ENCODE data around the gene NFIX.

The NFIX gene

GRCh38 chr19:13025819-13026456 is 30.7 kb downstream of the NFIX start:
- H3K27me3 ChIP-seq (replicated peaks; ENCODE audit: control insufficient read depth, insufficient read depth, low read length), result peaks cover 2% of the 10 kb centered on the region; the same call in 1 of the 2 replicates
- no peaks in the 10 kb centered on the region for H3K36me3 ChIP-seq (ENCODE audit: control insufficient read depth, insufficient read depth, low read length)
- no peak for TF ChIP-seq CTCF (IDR thresholded peaks at IDR 0.05; ENCODE audit: insufficient read depth, low read length, poor library complexity, severe bottlenecking)
- no peak overlapping the region for H3K4me3 ChIP-seq (replicated peaks; ENCODE audit: low read depth, low read length)
- no peak for DNase-seq (ENCODE audit: extremely low read depth, insufficient read length)

DNA sequence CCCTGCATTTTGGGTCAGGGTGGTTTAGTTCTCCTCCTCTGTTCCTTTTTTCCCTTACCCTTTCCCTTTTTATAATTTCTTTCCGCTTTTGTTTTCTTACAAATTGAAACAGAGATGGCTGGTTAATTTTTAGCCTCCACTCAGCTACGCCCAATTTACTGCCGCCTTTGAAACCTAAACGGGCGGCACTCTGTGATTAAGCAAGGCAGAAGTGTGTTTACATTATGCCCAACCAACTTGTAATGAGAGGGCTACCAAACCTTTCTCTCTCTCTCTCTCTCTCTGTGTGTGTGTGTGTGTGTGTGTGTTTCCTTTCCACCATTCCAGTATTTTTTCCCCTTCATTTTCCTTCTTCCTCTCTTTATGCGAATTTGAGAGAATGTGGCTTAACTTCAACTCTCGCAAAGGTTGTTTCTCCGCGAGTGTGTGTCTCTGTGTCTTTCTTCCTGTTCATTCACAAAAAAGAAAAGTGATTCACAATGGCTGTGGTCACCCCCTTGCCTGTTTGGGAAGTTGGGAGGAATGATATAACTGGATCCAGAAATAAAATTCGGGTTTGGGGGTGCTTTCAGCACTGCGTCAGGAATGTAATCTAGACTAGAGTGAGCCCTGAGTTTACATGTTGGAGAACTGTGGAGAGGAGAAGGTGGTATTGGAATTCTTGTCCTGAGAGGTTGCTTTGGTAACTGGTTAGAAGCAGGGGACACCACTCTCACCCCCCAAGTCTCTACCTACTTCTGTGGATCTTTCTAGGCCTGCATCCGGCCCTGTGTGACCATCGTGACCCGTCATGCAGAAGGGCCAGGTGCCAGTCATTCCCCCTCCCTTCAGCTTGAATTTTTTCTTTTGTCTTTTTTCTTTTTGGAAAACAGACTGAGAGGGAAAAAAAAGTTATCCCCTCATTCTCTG is 31.4 kb downstream of the NFIX start:
- Histone ChIP-seq H3K4me3 (replicated peaks; ENCODE audit: low read depth, low read length) (no peak overlapping the region), H3K27me3 (replicated peaks; ENCODE audit: control insufficient read depth, insufficient read depth, low read length) (peaks cover 2% of the 10 kb centered on the region; the same call in 1 of the 2 replicates), H3K36me3 (ENCODE audit: control insufficient read depth, insufficient read depth, low read length) (no peaks in the 10 kb centered on the region)
- no peak for TF ChIP-seq CTCF (IDR thresholded peaks at IDR 0.05; ENCODE audit: insufficient read depth, low read length, poor library complexity, severe bottlenecking)
- no peak for DNase-seq (ENCODE audit: extremely low read depth, insufficient read length)

DNA sequence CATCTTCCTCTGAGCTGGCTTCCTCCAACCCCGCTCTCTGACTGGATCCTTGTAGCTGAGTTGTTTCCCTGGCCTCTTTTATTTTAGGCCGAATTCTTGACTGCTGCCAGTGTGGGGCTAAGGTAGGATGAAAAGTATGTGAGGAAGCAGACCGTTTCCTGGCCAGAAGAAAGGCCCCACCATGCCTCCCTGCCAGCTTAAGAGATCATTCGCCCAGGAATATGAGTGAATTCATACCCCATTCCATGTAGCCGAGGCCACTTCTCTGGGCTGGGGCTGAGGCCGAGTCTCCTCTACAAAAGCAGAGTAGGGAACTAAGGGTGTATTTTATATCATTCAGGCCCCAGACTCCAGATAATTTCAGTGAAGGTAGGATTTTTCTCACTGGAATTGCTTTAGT is 32.3 kb downstream of the NFIX start:
- no peak for DNase-seq (ENCODE audit: extremely low read depth, insufficient read length)
- TF ChIP-seq CTCF (IDR thresholded peaks at IDR 0.05; ENCODE audit: insufficient read depth, low read length, poor library complexity, severe bottlenecking), result no peak
- H3K4me3 ChIP-seq (replicated peaks; ENCODE audit: low read depth, low read length), result no peak overlapping the region
- peaks cover 2% of the 10 kb centered on the region; the same call in 1 of the 2 replicates for H3K27me3 ChIP-seq (replicated peaks; ENCODE audit: control insufficient read depth, insufficient read depth, low read length)
- no peaks in the 10 kb centered on the region for H3K36me3 ChIP-seq (ENCODE audit: control insufficient read depth, insufficient read depth, low read length)

DNA sequence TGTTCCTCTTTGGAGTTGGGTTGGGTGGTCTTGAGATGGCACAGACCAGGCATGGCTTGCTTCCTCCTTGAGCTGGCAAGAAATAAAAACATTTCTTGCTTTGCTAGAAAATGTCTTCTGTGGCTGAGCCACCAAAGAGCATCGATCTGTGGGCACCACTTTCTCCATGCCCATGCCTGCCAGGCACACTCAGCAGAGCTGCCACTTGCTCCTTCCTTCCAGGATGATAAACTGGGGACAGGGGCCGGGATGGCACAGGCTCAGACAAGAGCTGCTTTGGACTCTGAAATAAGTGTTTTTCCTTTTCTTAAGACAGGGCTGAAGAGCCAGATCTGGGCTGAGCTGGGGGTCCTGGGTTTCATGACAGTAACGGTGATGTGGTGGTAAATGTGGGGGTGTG is 32.8 kb downstream of the NFIX start:
- DNase-seq (ENCODE audit: extremely low read depth, insufficient read length), result no peak
- TF ChIP-seq CTCF (IDR thresholded peaks at IDR 0.05; ENCODE audit: insufficient read depth, low read length, poor library complexity, severe bottlenecking), result no peak
- Histone ChIP-seq H3K36me3 (ENCODE audit: control insufficient read depth, insufficient read depth, low read length) (no peaks in the 10 kb centered on the region), H3K4me3 (replicated peaks; ENCODE audit: low read depth, low read length) (no peak overlapping the region), H3K27me3 (replicated peaks; ENCODE audit: control insufficient read depth, insufficient read depth, low read length) (peaks cover 2% of the 10 kb centered on the region; the same call in 1 of the 2 replicates)

GRCh38 chr19:13029301-13029880 is 34.1 kb downstream of the NFIX start:
- H3K27me3 ChIP-seq (replicated peaks; ENCODE audit: control insufficient read depth, insufficient read depth, low read length), result peaks cover 2% of the 10 kb centered on the region; the same call in 1 of the 2 replicates
- no peak for DNase-seq (ENCODE audit: extremely low read depth, insufficient read length)

More at GRCh38 chr19:13029301-13029880, 34.1 kb downstream of the NFIX start:
- no peak for TF ChIP-seq CTCF (IDR thresholded peaks at IDR 0.05; ENCODE audit: insufficient read depth, low read length, poor library complexity, severe bottlenecking)
- no peak overlapping the region for H3K4me3 ChIP-seq (replicated peaks; ENCODE audit: low read depth, low read length)
- no peaks in the 10 kb centered on the region for H3K36me3 ChIP-seq (ENCODE audit: control insufficient read depth, insufficient read depth, low read length)

All from GM06990 (cell line).